ENCODE measurements around the gene YKT6.

The YKT6 gene

DNA sequence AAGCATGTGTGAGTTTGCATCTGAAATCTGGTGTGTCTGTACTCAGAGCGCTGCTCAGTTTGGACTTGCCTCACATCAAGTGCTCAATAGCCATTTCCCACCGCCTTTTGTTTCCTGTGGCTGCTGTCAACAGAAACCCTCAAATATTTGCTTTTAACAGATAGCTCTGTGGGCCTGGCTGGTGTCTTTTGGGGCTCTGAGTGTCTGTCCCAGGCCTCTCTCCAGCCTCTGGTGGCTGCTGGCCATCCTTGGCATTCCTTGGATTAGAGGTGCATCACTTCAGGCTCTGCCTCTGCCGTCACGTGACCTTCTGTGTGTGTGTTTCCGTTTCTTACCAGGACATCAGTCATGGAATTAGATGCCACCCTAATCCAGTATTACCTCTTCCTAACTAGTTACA, 9.3 kb downstream of the YKT6 start:
- no peak overlapping the region for H2BK12ac ChIP-seq (ENCODE audit: low read length in 2 of 2)
- H3K23ac ChIP-seq (ENCODE audit: low read length in 2 of 2): no peak overlapping the region
- 100% methylated on average over 4 of the region's 5 CpGs for WGBS
- peaks cover 46% of the 10 kb centered on the region for H3K79me1 ChIP-seq (replicated peaks; ENCODE audit: low read length, poor library complexity, severe bottlenecking)
- H2BK15ac ChIP-seq (ENCODE audit: low read depth, poor library complexity, severe bottlenecking): no peak overlapping the region
- H3K9ac ChIP-seq (ENCODE audit: low read length): no peak overlapping the region
- no peak overlapping the region for H2AFZ ChIP-seq (ENCODE audit: low read depth, low read length)
- peaks cover 87 to 92% of the 10 kb centered on the region in 2 experiments for H3K36me3 ChIP-seq (ENCODE audit: control insufficient read depth in 1 of 2, insufficient read depth in 2 of 2, low read depth in 1 of 2, low read length in 2 of 2)
- no peak overlapping the region for H4K91ac ChIP-seq (ENCODE audit: low read length)
- H3K4ac ChIP-seq (ENCODE audit: low read depth in 1 of 2, low read length in 2 of 2): no peak overlapping the region
- H3K14ac ChIP-seq (ENCODE audit: low read length in 2 of 2): no peak overlapping the region
- no peak overlapping the region for H3K18ac ChIP-seq (ENCODE audit: low read depth in 1 of 2, low read length in 2 of 2)
- DNase-seq: no peak
- H3K9me3 ChIP-seq (ENCODE audit: control insufficient read depth, low read length): no peaks in the 10 kb centered on the region
- H3K27me3 ChIP-seq (ENCODE audit: control insufficient read depth in 1 of 2, insufficient read depth in 1 of 2, low read length in 2 of 2): no peaks in the 10 kb centered on the region
- no peak overlapping the region for H2BK5ac ChIP-seq (ENCODE audit: low read depth, low read length, poor library complexity, severe bottlenecking)
- no peak overlapping the region for H3K27ac ChIP-seq (ENCODE audit: low read length, poor library complexity, severe bottlenecking)
- no peak overlapping the region for H4K8ac ChIP-seq (ENCODE audit: low read length)
- no peak overlapping the region for H2AK5ac ChIP-seq (ENCODE audit: low read length, severe bottlenecking)
- no peak overlapping the region for H3K4me3 ChIP-seq (ENCODE audit: insufficient read depth in 1 of 2, low read depth in 1 of 2, low read length in 2 of 2)
- H2BK120ac ChIP-seq (ENCODE audit: low read depth, low read length): no peak overlapping the region
- H3K4me2 ChIP-seq (ENCODE audit: low read length, poor library complexity, severe bottlenecking): no peak overlapping the region
- peaks cover 3% of the 10 kb centered on the region for H3K4me1 ChIP-seq (ENCODE audit: control insufficient read depth, insufficient read depth, low read depth, low read length)

GRCh38 chr7:44211126-44211675, 10.4 kb downstream of the YKT6 start:
- H3K18ac ChIP-seq (ENCODE audit: low read depth in 1 of 2, low read length in 2 of 2): no peak overlapping the region
- H3K9ac ChIP-seq (ENCODE audit: low read length): no peak overlapping the region
- H2BK120ac ChIP-seq (ENCODE audit: low read depth, low read length): no peak overlapping the region
- WGBS: 98% methylated on average over 10 of the region's 10 CpGs
- H4K8ac ChIP-seq (ENCODE audit: low read length): no peak overlapping the region
- H3K4me2 ChIP-seq (ENCODE audit: low read length, poor library complexity, severe bottlenecking): no peak overlapping the region
- H3K4ac ChIP-seq (ENCODE audit: low read depth in 1 of 2, low read length in 2 of 2): no peak overlapping the region
- H2BK5ac ChIP-seq (ENCODE audit: low read depth, low read length, poor library complexity, severe bottlenecking): no peak overlapping the region
- no peak overlapping the region for H2AK5ac ChIP-seq (ENCODE audit: low read length, severe bottlenecking)
- no peak overlapping the region for H3K27ac ChIP-seq (ENCODE audit: low read length, poor library complexity, severe bottlenecking)
- H2BK12ac ChIP-seq (ENCODE audit: low read length in 2 of 2): no peak overlapping the region
- H3K4me1 ChIP-seq (ENCODE audit: control insufficient read depth, insufficient read depth, low read depth, low read length): peaks cover 4% of the 10 kb centered on the region
- H2BK15ac ChIP-seq (ENCODE audit: low read depth, poor library complexity, severe bottlenecking): no peak overlapping the region
- H3K4me3 ChIP-seq (ENCODE audit: insufficient read depth in 1 of 2, low read depth in 1 of 2, low read length in 2 of 2): no peak overlapping the region
- no peak for DNase-seq
- no peak overlapping the region for H4K91ac ChIP-seq (ENCODE audit: low read length)
- peaks cover 38% of the 10 kb centered on the region for H3K79me1 ChIP-seq (replicated peaks; ENCODE audit: low read length, poor library complexity, severe bottlenecking)
- peaks cover 81 to 90% of the 10 kb centered on the region in 2 experiments for H3K36me3 ChIP-seq (ENCODE audit: control insufficient read depth in 1 of 2, insufficient read depth in 2 of 2, low read depth in 1 of 2, low read length in 2 of 2)
- H2AFZ ChIP-seq (ENCODE audit: low read depth, low read length): no peak overlapping the region
- no peak overlapping the region for H3K14ac ChIP-seq (ENCODE audit: low read length in 2 of 2)
- H3K9me3 ChIP-seq (ENCODE audit: control insufficient read depth, low read length): no peaks in the 10 kb centered on the region
- no peak overlapping the region for H3K23ac ChIP-seq (ENCODE audit: low read length in 2 of 2)
- no peaks in the 10 kb centered on the region for H3K27me3 ChIP-seq (ENCODE audit: control insufficient read depth in 1 of 2, insufficient read depth in 1 of 2, low read length in 2 of 2)

DNA sequence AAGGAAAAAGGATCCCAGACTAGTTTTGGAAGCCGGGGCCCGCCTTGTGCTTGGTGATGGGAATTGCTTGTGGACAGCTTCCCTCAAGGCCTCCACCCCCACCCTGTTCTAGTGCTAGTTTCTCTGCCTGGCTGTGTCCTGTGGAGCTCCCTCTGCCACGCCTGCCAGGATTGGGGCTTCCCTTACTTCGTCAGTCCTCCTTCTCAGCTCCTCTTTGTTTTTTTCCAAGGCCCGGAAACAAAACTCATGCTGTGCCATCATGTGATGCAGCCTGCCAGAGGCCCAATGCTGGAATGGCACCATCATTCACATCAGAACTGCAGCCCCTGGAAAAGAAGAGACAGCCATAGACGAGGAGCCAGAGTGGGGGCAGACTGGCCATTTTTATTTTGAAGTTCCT, 11.2 kb downstream of the YKT6 start:
- H3K18ac ChIP-seq (ENCODE audit: low read depth in 1 of 2, low read length in 2 of 2): no peak overlapping the region
- H2BK12ac ChIP-seq (ENCODE audit: low read length in 2 of 2): no peak overlapping the region
- H3K9me3 ChIP-seq (ENCODE audit: control insufficient read depth, low read length): no peaks in the 10 kb centered on the region
- no peak overlapping the region for H2BK120ac ChIP-seq (ENCODE audit: low read depth, low read length)
- H3K23ac ChIP-seq (ENCODE audit: low read length in 2 of 2): no peak overlapping the region
- H3K9ac ChIP-seq (ENCODE audit: low read length): no peak overlapping the region
- H2AK5ac ChIP-seq (ENCODE audit: low read length, severe bottlenecking): no peak overlapping the region
- H3K36me3 ChIP-seq (ENCODE audit: control insufficient read depth in 1 of 2, insufficient read depth in 2 of 2, low read depth in 1 of 2, low read length in 2 of 2): peaks cover 73 to 89% of the 10 kb centered on the region in 2 experiments
- H3K14ac ChIP-seq (ENCODE audit: low read length in 2 of 2): no peak overlapping the region
- no peak overlapping the region for H2BK5ac ChIP-seq (ENCODE audit: low read depth, low read length, poor library complexity, severe bottlenecking)
- H3K79me1 ChIP-seq (replicated peaks; ENCODE audit: low read length, poor library complexity, severe bottlenecking): peaks cover 34% of the 10 kb centered on the region
- H3K4me1 ChIP-seq (ENCODE audit: control insufficient read depth, insufficient read depth, low read depth, low read length): peaks cover 9% of the 10 kb centered on the region
- H3K4ac ChIP-seq (ENCODE audit: low read depth in 1 of 2, low read length in 2 of 2): no peak overlapping the region
- DNase-seq: no peak
- no peak overlapping the region for H3K4me3 ChIP-seq (ENCODE audit: insufficient read depth in 1 of 2, low read depth in 1 of 2, low read length in 2 of 2)
- H4K8ac ChIP-seq (ENCODE audit: low read length): no peak overlapping the region
- 94% methylated on average over 6 of the region's 6 CpGs for WGBS
- H4K91ac ChIP-seq (ENCODE audit: low read length): no peak overlapping the region
- H3K27ac ChIP-seq (ENCODE audit: low read length, poor library complexity, severe bottlenecking): no peak overlapping the region
- no peaks in the 10 kb centered on the region for H3K27me3 ChIP-seq (ENCODE audit: control insufficient read depth in 1 of 2, insufficient read depth in 1 of 2, low read length in 2 of 2)
- no peak overlapping the region for H2AFZ ChIP-seq (ENCODE audit: low read depth, low read length)
- H2BK15ac ChIP-seq (ENCODE audit: low read depth, poor library complexity, severe bottlenecking): no peak overlapping the region
- no peak overlapping the region for H3K4me2 ChIP-seq (ENCODE audit: low read length, poor library complexity, severe bottlenecking)

GRCh38 chr7:44212581-44213184, 11.9 kb downstream of the YKT6 start:
- no peak overlapping the region for H3K27ac ChIP-seq (ENCODE audit: low read length, poor library complexity, severe bottlenecking)
- no peak overlapping the region for H2BK15ac ChIP-seq (ENCODE audit: low read depth, poor library complexity, severe bottlenecking)
- no peak overlapping the region for H4K91ac ChIP-seq (ENCODE audit: low read length)
- H2BK120ac ChIP-seq (ENCODE audit: low read depth, low read length): no peak overlapping the region
- H3K14ac ChIP-seq (ENCODE audit: low read length in 2 of 2): no peak overlapping the region
- H3K4me1 ChIP-seq (ENCODE audit: control insufficient read depth, insufficient read depth, low read depth, low read length): peaks cover 9% of the 10 kb centered on the region
- no peak overlapping the region for H3K18ac ChIP-seq (ENCODE audit: low read depth in 1 of 2, low read length in 2 of 2)
- no peak overlapping the region for H3K23ac ChIP-seq (ENCODE audit: low read length in 2 of 2)
- H2BK12ac ChIP-seq (ENCODE audit: low read length in 2 of 2): no peak overlapping the region
- no peak overlapping the region for H3K4ac ChIP-seq (ENCODE audit: low read depth in 1 of 2, low read length in 2 of 2)
- peaks cover 66 to 82% of the 10 kb centered on the region in 2 experiments for H3K36me3 ChIP-seq (ENCODE audit: control insufficient read depth in 1 of 2, insufficient read depth in 2 of 2, low read depth in 1 of 2, low read length in 2 of 2)
- H4K8ac ChIP-seq (ENCODE audit: low read length): no peak overlapping the region
- no peak overlapping the region for H2AK5ac ChIP-seq (ENCODE audit: low read length, severe bottlenecking)
- DNase-seq: no peak
- no peak overlapping the region for H3K4me2 ChIP-seq (ENCODE audit: low read length, poor library complexity, severe bottlenecking)
- H3K79me1 ChIP-seq (replicated peaks; ENCODE audit: low read length, poor library complexity, severe bottlenecking): peaks cover 30% of the 10 kb centered on the region
- WGBS: 98% methylated on average over 6 of the region's 7 CpGs
- no peak overlapping the region for H3K4me3 ChIP-seq (ENCODE audit: insufficient read depth in 1 of 2, low read depth in 1 of 2, low read length in 2 of 2)
- H2BK5ac ChIP-seq (ENCODE audit: low read depth, low read length, poor library complexity, severe bottlenecking): no peak overlapping the region
- no peaks in the 10 kb centered on the region for H3K27me3 ChIP-seq (ENCODE audit: control insufficient read depth in 1 of 2, insufficient read depth in 1 of 2, low read length in 2 of 2)
- no peak overlapping the region for H3K9ac ChIP-seq (ENCODE audit: low read length)
- no peak overlapping the region for H2AFZ ChIP-seq (ENCODE audit: low read depth, low read length)
- no peaks in the 10 kb centered on the region for H3K9me3 ChIP-seq (ENCODE audit: control insufficient read depth, low read length)
